T follicular helper cell (primary cell): Measurements from ENCODE around the gene BCAS3.
"Not testable (repeated sequence)": the region's sequence is repeated elsewhere in the genome, so short reads cannot be mapped to it uniquely, and the experiment has no call there.

ENCODE experiments used
- DNase-seq: peaks from one replicate; pipeline ENCODE4 v3.0.0-alpha.2; 2020; ENCODE audit warnings: low read depth

The BCAS3 gene

DNA sequence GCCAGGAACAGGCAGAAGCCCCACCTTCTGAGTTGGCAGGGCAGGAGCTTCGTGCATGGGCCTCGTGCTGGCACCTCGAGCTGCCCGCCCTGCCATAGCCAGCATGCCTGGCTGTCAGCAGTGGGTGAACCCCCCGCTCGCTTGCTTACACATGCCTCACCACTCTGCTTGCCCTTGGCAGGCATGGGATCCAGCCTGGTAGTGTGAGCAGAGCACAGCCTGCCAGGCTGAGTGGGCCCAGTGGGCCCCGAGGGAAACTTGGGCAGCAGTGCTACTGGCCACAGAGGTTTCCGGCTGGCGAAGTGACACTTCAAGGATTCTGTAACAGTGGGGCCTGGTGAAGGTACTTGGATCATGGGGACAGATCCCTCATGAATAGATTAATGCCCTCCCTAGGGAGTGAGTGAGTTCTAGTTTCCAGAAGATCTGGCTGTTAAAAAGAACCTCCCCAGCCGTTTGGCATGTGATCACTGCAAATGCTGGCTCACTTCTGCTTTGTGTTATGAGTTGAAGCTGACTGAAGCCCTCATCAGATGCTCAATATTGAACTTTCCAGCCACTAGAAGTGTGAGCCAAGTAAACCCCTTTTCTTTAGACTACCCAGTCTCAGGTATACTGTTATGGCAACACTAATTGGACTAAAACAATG, 114.7 kb downstream of the BCAS3 start:
- DNase-seq: no peak

DNA sequence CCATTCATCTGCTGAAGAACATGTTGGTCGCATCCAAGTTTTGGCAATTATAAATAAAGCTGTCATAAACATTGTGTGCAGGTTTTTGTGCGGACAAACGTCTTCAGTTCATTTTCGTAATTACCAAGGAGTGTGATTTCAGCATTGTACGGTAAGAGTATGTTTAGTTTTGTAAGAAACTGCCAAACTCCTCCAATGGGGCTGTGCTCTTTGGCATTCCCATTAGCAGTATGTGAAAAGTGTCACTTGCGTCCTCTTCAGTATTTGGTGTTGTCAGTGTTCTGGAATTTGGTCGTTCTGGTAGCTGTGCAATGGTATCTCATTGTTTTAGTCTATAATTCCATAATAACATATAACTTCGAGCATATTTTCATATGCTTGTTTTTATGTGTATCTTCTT, 120.9 kb downstream of the BCAS3 start:
- DNase-seq: no peak

DNA sequence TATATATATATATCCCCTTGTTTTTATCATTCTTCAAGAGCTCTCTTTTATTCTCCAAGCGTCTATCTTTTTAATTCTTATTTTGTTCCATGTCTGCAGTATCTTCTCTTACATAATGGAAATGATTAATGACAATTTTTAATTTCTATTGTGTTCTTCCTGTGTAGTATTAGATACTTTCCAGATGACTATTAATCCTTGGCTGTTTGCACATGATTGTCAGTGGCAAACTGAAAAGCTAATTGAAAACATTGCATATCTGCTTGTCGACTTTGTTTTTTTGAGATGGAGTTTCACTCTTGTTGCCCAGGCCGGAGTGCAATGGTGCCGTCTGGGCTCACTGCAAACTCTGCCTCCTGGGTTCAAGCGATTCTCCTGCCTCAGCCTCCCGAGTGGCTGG, 124.7 kb downstream of the BCAS3 start:
- DNase-seq: no peak

DNA sequence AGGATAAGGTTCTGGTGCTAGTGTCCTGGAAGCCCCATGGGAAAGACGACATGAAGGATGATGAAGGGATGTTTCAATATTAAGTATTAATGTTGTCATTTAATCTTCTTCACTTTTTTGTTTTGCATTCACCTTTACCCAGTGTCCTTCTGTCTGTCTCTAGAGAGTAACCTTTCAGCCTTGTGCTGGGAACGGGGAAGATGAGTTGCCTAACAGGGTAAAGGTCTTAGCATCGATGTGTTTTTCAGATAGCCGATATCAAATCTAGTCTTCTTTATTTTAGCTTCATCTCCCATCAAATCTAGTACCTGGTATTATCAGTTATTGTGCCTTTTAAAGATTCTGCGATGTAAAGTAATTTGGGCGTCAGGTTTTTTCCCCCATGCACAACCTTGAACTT, 125.4 kb downstream of the BCAS3 start:
- DNase-seq: no peak

DNA sequence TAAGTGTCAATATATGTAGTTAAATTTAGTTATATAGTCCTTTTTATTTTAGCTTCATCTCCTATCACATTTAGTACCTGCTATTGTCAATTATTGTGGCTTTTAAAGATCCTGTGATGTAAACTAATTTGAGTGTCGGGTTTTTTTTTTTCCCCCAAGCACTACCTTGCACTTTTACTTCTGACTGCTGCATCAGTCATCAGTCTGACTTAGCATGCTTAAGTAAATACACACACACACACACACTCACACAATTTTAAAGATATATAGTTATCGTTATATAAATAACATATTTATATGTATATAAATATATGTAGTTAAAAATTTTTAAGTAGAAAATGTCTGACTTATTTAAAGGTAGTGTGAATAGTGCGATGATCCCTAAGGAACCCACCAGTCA, 127.2 kb downstream of the BCAS3 start:
- no peak for DNase-seq

DNA sequence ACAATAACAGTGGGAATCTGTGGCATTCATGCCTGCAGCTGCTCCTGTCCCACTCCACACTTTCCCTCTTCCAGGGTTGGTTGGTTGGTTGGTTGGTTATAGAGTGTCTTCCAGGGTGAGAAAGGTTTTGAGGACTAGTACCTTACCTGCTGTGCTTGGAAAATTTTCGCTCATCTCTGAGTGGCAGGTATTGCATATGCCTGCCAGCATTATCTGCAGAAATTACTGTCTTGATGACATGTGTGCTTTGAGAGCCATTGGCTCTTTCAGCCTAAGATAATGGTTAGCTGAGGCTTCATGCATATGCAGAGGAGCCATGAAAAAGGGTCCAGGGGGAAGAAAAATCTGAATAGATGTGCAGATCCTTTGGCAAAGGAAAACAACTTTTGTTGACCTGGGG, 131.8 kb downstream of the BCAS3 start:
- DNase-seq: no peak

DNA sequence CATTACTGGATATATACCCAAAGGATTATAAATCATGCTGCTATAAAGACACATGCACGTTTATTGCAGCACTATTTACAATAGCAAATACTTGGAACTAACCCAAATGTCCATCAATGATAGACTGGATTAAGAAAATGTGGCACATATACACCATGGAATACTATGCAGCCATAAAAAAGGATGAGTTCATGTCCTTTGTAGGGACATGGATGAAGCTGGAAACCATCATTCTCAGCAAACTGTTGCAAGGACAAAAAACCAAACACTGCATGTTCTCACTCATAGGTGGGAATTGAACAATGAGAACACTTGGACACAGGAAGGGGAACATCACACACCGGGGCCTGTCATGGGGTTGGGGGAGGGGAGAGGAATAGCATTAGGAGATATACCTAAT, 137.3 kb downstream of the BCAS3 start:
- DNase-seq: not testable (repeated sequence)

DNA sequence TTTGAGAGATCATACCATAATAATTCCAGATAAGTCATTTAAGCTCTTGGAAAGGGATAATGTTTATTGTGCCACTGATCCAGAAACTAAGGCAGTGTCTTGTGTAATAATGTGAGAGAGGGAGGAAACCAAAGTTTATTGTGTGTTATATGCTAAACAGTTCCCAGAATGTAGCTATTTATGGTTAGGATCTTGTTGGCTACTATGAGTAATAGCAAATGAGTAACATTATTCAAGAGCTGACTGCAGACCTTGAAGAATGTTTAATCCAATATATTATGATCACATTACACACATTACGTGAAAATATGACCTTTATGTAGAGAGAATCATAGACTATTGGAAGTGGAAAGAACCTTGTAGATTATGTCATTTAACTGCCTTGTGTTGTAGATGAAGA, 139.5 kb downstream of the BCAS3 start:
- DNase-seq: no peak

DNA sequence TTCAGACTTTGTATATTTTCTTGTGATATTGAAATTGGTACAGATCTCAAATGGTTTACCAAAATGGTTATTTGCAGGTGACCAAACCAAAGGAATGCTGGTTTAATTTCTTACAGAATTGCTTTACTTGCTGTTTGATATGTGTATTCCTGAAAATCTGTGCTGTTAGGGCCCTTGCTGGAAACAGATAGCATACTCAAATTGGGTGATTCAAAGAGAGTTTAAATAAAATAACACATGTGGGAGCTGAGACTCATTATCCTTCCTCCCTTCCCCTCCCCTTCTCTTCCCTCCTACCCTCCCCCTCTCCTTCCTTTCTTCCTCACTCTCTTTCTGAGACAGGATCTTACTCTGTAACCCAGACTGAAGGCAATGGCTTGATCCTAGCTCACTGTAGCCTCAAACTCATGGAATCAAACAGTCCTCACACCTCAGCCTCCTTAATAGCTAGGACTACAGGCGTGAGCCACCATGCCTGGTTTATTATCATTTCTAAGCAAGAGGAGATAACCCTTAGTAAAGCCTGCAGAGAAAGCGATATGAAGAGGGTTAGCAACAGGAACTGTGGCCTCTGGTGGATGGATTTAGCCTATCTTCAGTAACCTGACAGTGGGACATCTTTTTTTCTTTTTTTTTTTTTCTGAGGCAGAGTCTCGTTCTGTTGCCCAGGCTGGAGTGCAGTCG, 141.9 kb downstream of the BCAS3 start:
- no peak for DNase-seq

DNA sequence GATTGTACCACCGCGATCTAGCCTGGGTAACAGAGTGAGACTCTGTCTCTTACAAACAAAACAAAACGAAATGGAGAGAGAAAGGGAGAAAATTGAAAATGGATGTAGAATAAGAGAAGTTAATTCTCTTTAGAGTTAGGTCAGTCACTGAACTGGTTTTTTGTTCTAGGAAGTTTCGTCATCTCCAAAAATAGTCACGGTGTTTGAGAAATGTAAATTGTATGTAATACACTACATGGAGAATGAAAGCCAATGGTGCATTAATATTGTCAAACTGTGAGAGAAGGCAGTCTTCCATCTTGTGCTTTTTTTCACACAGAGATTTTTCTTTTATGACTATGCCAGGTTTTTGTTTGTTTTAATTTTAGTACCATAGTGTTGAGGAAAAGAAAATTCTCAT, 145.9 kb downstream of the BCAS3 start:
- no peak for DNase-seq

DNA sequence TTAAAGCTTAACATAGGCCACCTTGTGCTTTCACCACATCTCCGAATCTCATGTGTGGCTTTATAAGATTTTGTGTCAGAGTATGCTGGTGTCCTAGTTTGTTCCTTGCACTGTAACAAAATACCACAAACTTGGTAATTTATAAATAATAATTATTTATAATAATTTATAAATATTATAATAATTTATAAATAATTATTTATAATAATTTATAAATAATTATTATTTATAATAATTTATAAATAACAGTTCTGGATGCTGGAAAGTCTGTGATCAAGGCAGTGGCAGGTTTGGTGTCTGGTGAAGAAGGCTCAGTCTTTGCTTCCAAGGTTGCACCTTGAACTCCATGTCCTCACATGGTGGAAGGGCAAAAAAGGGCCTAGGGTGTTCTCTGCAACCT, 147.7 kb downstream of the BCAS3 start:
- no peak for DNase-seq

DNA sequence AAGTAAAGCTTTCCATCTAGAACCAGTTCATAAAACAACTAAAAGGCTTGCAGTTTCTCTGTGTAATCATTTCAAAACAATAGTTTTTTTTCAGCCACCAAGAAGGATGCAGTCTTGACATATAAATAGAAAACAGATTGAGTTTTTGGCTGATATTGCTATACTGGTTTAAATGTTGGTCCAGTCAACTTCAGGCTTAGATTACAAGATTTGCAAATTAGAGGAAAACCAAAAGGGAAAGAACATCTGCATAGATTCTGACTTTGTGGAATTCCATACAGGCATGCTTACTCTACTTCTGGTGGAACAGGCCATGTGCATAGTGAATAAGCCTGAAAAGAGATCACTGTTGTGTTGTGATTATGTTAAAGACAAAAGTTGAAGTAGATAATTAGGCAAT, 150.3 kb downstream of the BCAS3 start:
- no peak for DNase-seq

DNA sequence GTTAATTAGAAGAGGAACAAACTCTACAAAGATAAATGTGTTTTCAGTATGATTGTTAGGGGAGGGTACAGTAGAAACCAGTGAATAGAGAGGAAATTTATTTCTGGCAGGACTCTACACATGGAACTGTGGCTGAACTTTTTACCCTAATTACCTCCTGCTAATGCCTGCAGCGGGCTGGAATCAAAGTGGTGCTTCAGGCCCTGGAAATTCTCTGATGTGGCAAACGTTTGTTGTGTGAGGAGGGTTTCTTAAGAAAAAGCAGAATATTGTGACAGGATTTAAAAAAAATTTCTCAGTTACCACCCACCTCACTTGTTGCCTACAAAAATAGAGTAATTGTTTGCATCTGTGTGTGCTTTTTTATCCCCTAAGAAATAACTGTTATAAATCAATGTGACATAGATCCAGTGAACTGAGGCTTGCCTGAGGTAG, 154.5 kb downstream of the BCAS3 start:
- no peak for DNase-seq

DNA sequence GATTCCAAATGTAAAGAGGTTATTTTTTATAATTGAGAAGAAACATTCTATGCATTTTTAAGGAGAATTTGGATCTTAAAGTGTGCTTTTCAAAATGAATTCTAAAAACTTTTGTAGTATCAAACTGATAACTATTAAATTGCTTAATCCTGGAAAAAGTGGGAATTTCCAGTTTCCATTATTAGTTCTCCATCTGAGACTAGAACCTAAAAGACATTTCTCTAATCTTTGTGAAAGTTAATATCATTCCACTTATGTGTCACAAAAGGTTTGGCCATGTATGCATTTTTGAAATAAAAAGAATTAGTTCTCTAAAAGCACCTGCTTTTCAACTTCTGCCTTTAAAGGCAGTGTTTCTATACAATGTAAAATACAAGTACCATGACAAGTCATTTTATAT, 155.0 kb downstream of the BCAS3 start:
- DNase-seq: no peak

DNA sequence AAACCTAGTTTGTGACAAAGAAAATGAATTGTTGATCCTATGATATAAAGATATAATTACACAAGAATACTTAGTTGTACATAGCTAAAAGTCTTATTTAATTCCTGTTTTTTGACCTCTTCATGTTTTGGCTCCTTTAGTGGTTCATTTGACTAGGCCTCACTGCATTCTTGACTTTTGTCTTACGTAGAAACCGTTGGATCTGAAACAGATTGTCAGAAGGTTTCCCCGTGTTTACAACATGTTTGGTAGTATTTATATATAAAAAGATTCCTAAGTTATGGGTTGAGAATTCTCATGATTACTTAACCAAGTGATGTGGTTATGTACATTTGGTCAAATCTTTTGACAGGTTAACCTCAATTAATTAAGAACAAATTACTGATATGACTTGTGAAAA, 162.8 kb downstream of the BCAS3 start:
- no peak for DNase-seq

DNA sequence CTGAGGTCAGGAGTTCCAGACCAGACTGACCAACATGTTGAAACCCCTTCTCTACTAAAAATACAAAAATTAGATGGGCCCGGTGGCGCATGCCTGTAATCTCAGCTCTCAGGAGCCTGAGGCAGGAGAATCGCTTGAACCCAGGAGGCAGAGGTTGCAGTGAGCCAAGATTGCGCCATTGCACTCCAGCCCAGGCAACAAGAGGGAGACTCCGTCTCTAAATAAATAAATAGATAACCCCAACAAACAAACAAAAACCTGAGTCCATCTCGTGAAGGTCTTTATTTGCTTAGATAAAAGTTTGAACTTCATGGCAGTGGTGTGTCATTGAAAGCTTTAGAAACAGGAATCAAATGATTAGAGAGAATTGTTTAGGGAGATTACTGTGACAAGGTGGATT, 167.4 kb downstream of the BCAS3 start:
- no peak for DNase-seq

DNA sequence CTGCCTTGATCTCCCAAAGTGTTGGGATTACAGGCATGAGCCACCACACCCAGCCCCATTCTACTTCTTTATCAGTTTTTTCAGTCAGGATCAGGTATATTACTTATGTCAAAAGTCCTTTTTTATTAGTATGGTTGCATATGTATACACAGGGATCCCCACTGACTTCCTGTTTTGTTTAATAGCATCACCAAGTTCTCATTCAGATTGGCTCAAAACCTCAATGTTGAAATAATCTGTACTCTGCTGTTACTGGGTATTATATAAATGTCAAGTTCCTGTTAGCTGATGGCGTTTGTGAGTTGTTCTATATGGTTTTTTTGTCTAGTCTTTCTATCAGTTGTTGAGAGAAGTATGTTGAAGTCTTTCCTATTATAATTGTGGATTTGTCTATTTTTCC, 168.5 kb downstream of the BCAS3 start:
- no peak for DNase-seq

DNA sequence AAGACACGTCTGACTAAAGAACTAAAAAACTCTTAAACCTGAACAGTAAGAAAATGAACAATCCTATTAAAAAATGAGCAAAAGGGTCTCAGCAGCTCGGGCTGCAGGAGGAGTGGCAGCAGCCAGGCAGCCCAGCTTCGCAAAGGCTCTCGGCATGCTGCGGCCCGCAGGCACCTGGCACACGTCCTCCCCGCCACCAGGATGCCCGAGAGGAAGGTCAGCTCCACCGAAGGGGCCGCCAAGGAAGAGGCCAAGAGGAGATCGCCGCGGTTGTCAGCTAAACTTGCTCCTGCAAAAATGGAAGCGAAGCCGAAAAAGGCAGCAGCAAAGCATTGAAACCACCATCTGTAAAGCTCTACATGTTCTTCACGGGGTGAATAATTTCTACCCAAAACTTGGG, 173.5 kb downstream of the BCAS3 start:
- no peak for DNase-seq

DNA sequence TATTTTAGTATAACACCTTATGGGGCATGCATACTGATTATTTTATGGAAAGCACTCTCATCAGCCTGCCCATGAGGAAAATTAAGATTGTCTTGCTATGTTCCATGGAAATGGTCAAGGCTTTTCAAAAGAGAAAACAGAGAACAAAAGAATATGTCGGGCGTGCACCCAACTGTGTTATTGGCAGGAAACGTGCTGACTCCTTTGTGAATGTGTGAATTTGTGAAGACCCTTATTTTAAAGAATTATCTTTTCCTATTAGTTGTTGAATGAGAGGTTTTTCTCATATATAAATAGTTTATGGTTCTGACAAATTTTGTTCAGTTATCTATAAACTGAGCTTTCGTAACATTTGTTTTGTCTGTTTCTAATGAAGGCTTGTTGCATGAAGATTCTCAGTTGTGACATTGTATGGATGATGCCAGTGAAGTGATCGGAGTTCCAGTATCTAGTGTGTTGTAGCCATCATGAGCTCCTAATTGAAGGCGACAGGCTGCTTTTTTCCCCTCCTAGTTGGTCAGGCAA, 180.0 kb downstream of the BCAS3 start:
- no peak for DNase-seq

DNA sequence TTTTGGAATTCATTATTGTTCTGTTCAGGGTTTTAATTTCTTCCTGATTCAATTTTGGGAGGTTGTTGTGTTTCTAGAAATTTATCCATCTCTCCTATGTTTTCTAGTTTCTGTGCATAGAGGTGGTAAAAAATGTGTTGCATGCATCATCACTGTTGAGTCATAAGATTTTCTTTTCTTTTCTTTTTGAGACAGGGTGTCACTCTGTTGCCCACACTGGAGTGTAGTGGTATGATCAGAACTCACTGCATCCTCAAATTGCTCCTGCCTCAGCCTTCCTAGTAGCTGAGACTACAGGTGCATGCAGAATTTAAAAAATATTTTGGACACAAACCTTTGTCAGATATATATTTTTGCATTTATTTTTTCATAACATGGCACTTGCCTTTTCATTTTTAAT, 184.8 kb downstream of the BCAS3 start:
- DNase-seq: no peak

DNA sequence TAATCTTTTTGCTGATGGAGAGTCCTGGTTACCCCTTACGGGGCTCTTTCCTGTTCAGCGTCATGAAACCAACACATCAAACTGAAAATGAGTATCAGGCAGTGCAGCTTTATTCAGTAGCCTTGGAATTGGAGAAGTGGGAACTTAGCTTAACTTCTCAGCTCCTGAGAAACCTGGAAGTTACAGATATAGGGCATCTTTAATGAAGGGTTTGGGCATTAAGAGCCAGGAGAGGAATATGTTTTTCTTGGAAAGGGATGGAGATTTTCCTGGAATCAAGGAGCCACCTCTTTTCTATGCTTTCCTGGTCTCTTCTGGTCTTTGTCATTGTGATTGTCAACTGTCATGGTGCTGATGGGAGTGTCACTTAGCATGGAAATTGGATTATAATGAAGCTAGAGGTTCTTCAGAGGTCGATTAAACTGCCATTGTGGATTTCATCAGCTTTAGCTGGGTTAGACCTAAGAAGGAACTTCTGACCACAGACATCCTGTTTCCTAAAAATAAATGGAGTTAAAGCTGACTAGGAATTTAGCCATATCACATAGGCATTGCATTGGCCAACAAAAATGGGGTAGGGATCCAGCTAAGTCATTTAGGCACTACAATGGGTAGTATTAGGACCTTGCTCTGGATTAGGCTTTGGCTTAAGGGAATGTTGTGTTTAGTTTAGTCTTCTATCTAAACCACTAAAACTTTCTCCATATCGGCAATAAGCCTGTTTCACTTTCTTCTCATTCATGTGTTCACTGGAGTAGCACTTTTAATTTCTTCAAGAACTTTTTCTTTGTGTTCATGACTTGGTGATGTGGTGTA, 186.4 kb downstream of the BCAS3 start:
- no peak for DNase-seq

DNA sequence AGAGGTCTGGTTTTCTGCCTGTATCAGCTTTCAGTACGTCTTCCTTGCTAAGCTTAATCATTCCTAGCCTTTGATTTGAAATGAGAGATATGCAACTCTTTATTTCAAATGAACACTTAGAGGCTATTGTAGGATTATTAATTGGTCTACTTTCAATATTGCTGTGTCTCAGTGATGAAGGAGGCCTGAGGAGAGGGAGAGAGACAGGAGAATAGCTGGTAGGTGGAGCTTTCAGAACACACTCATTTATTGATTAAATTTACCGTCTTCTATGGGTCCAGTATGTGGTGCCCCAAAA, 187.0 kb downstream of the BCAS3 start:
- no peak for DNase-seq

DNA sequence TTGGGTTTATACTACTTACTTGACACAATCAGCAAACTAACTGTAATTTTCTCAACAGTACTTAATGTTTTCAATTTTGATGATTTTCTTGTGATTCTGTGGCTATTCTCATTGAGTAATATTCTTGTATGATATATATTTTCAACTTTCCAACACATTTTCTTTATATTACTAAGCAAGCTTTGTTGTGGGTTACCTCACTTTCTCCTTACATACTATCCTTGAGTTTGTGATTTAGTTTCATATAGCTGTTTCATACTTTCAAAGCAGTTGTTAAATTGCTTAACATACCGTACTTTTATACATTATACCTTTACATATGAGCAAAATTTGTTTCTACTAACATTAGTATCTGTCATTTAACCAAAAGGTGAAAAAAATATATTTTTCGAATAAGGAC, 197.1 kb downstream of the BCAS3 start:
- DNase-seq: no peak
